ENCODE data around the gene DTWD1. TPM values are rescaled to one million over a fixed set of nuclear protein-coding genes. Genes with fewer than 3 reads are reported as not detected.
"Not testable (repeated sequence)": the region's sequence is repeated elsewhere in the genome, so short reads cannot be mapped to it uniquely, and the experiment has no call there.

The DTWD1 gene
- total and polyA plus RNA-seq, 2 donors (not counting 1 experiment from before 2014, with no cell fraction given): 7.4 to 27.1 TPM

GRCh38 chr15:49697121-49697520 lies 76.3 kb downstream of the DTWD1 start:
- H3K4me3 Mint-ChIP-seq: no peak overlapping the region
- no peak overlapping the region for H3K9ac ChIP-seq (ENCODE audit: low read length)
- TF ChIP-seq EZH2 (IDR thresholded peaks at IDR 0.05; ENCODE audit: borderline replicate concordance, insufficient read depth, low read depth, low read length, poor library complexity, severe bottlenecking) (no peak), CTCF (IDR thresholded peaks at IDR 0.05) (no peak)
- ChIA-PET POLR2A (no interaction called here), CTCF (no interaction called here)
- no peaks in the 10 kb centered on the region for H3K27me3 ChIP-seq (replicated peaks in 1 of 4; ENCODE audit: control extremely low read depth in 1 of 4, control insufficient read depth in 3 of 4, insufficient read depth in 4 of 4, low read length in 3 of 4)
- no peaks in the 10 kb centered on the region for H3K36me3 ChIP-seq (replicated peaks in 1 of 2; ENCODE audit: control extremely low read depth in 1 of 2, control insufficient read depth in 1 of 2, extremely low read depth in 1 of 2, insufficient read depth in 2 of 2, low read length in 1 of 2)
- no peaks in the 10 kb centered on the region for H3K79me2 ChIP-seq (ENCODE audit: control insufficient read depth, insufficient read depth, low read length)
- H3K4me1 ChIP-seq (ENCODE audit: control insufficient read depth in 2 of 2, insufficient read depth in 2 of 2, low read length in 2 of 2): no peaks in the 10 kb centered on the region
- no peak overlapping the region for H3K27ac ChIP-seq (ENCODE audit: low read length in 2 of 2)
- no peaks in the 10 kb centered on the region for H3K9me3 ChIP-seq (ENCODE audit: control extremely low read depth in 1 of 3, control insufficient read depth in 2 of 3, insufficient read depth in 1 of 3, low read length in 2 of 3)
- H3K27me3 Mint-ChIP-seq: no peaks in the 10 kb centered on the region
- H2AFZ ChIP-seq (ENCODE audit: insufficient read depth, low read depth, low read length, poor library complexity, severe bottlenecking): no peak overlapping the region
- H4K20me1 ChIP-seq (ENCODE audit: control insufficient read depth, insufficient read depth, low read length, poor library complexity, severe bottlenecking): no peaks in the 10 kb centered on the region
- DNase-seq: no peak
- no peak overlapping the region for H3K4me3 ChIP-seq (ENCODE audit: control extremely low read depth in 1 of 5, extremely low read depth in 1 of 5, insufficient read depth in 1 of 5, low read depth in 2 of 5, low read length in 4 of 5)
- no peak for ATAC-seq (ENCODE audit: low read depth)
- WGBS (ENCODE audit: insufficient coverage): no CpG with 5 or more reads among the region's 1 CpG
- no peak overlapping the region for H3K4me2 ChIP-seq (replicated peaks; ENCODE audit: low read depth, low read length, poor library complexity, severe bottlenecking)
- H3K4me1 Mint-ChIP-seq: no peaks in the 10 kb centered on the region
- no peaks in the 10 kb centered on the region for H3K9me3 Mint-ChIP-seq (ENCODE audit: insufficient read depth)
- intact Hi-C loops (cut with micrococcal nuclease): no loop called here
- H3K27ac Mint-ChIP-seq: no peak overlapping the region

GRCh38 chr15:49702982-49703381 lies 82.1 kb downstream of the DTWD1 start:
- H3K27me3 Mint-ChIP-seq; CTCF ChIA-PET; H3K9me3 Mint-ChIP-seq (ENCODE audit: insufficient read depth): not testable (repeated sequence)

More at GRCh38 chr15:49702982-49703381, 82.1 kb downstream of the DTWD1 start:
- H3K27ac ChIP-seq (ENCODE audit: low read length in 2 of 2); H3K4me3 Mint-ChIP-seq; H3K27me3 ChIP-seq (replicated peaks in 1 of 4; ENCODE audit: control extremely low read depth in 1 of 4, control insufficient read depth in 3 of 4, insufficient read depth in 4 of 4, low read length in 3 of 4); H3K79me2 ChIP-seq (ENCODE audit: control insufficient read depth, insufficient read depth, low read length); H3K4me3 ChIP-seq (ENCODE audit: control extremely low read depth in 1 of 5, extremely low read depth in 1 of 5, insufficient read depth in 1 of 5, low read depth in 2 of 5, low read length in 4 of 5); H3K4me2 ChIP-seq (replicated peaks; ENCODE audit: low read depth, low read length, poor library complexity, severe bottlenecking); H3K36me3 ChIP-seq (replicated peaks in 1 of 2; ENCODE audit: control extremely low read depth in 1 of 2, control insufficient read depth in 1 of 2, extremely low read depth in 1 of 2, insufficient read depth in 2 of 2, low read length in 1 of 2); H4K20me1 ChIP-seq (ENCODE audit: control insufficient read depth, insufficient read depth, low read length, poor library complexity, severe bottlenecking); DNase-seq; H2AFZ ChIP-seq (ENCODE audit: insufficient read depth, low read depth, low read length, poor library complexity, severe bottlenecking); H3K4me1 Mint-ChIP-seq; intact Hi-C loops (cut with micrococcal nuclease); H3K4me1 ChIP-seq (ENCODE audit: control insufficient read depth in 2 of 2, insufficient read depth in 2 of 2, low read length in 2 of 2); POLR2A ChIA-PET; H3K27ac Mint-ChIP-seq; H3K9me3 ChIP-seq (ENCODE audit: control extremely low read depth in 1 of 3, control insufficient read depth in 2 of 3, insufficient read depth in 1 of 3, low read length in 2 of 3); H3K9ac ChIP-seq (ENCODE audit: low read length); ATAC-seq (ENCODE audit: low read depth): not testable (repeated sequence)
- 95% methylated on average over 12 of the region's 12 CpGs for WGBS (ENCODE audit: insufficient coverage)

Other genes starting within 250 kb of the DTWD1 start
- 0.10 and 0.12 TPM in 2 replicates for gene FGF7, start 197.8 kb upstream of the DTWD1 start, total RNA-seq
- not detected in 2 replicates for gene FGF7, start 197.8 kb upstream of the DTWD1 start, polyA plus RNA-seq
- gene FAM227B, start 230 bp upstream of the DTWD1 start, total RNA-seq: 8.9 and 9.2 TPM in 2 replicates
- gene FAM227B, start 230 bp upstream of the DTWD1 start, polyA plus RNA-seq: 3.3 and 5.6 TPM in 2 replicates

Data from B cell (primary cell).